HG03039 (cell line): ENCODE measurements around the gene SLC25A39.
A peak's percentile ranks its signal among the peaks of the same experiment; 100 is the strongest.
"Not testable (repeated sequence)": the region's sequence is repeated elsewhere in the genome, so short reads cannot be mapped to it uniquely, and the experiment has no call there.

Experiments
- ATAC-seq: cut with Tn5 transposase; IDR thresholded peaks from one replicate; pipeline ENCODE4 v1.9.1; 2021; ENCODE audit warnings: mild to moderate bottlenecking, moderate library complexity; ENCODE audit not compliant: unreplicated experiment

The SLC25A39 gene

DNA sequence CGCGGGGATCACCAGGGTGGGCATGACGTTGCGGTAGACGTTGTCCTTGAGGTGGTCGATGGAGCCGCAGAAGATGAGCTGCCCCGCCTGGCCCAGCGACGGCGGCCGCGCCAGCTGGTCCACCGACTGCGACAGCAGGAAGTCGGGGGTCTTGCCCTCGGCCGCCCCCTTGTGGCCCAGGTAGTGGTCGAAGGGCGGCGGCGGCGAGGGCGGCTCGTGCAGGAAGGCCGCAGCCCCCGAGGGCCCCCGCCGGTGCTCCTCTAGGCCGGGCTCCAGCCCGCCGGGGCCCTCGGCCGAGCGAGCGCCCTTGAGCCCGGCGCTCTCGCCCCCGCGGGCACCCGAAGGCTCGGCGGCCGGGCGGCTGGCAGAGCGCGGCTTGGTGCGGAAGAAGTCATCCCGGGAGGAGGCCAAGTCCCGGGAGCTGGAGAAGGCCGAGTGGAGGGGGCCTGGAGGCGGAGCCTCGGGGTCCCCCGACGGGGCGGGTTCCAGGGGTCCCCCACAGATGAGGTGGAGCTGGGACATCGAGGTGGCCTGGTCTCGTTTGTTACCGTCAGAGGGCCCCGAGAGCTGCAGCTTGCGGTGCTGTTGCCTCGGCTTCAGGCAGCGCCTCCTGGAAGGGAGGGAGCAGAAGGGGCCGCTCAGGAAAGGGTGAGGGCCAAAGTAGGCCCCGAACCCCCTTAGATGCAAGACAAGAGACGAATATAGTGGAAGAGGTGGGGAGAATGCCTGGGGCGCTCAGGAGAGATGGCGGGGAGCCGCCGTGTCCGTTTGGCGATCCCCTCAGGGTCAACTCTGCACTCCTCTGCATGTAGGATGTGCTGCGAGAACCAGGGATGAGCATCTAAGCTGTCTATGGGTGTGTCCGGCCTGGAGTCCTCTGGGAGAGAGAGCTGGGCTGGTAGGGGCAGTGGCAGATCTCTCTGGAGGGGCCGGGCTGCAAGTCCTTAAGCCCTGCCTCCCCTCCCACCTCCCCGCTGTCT lies 30.2 kb upstream of the SLC25A39 start:
- no peak for ATAC-seq

DNA sequence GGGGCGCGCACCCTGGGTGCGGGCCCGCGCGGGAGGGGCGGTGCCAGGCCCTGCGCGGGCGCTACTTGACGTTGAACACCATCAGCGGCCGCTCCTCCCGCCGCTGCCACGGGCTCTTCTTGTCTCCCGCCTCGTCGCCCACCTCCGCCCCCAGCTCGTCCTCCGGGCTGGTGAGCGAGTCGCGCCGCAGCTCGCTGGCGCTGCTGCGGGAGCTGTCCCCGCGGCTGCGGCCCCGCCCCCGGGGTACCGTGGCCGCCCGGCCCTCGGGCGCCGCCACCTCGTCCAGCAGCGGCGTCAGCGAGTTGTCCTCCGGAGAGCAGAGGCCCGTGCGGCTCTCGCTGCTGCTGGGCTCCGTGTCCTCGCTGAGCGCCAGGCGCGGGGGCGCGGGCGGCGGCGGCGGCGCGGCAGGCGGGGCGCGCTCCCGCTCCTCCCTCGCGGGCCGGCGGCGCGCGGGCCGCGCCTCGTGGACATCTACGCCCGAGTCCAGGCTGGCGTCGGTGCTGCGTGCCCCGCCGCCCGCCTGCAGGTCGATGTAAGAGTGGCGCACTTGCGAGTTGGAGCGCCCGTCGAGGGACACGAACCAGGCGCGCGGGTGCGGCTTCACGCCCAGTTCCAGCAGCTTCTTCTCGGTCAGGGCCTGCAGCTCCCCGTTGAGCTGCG lies 29.2 kb upstream of the SLC25A39 start:
- ATAC-seq = no peak

DNA sequence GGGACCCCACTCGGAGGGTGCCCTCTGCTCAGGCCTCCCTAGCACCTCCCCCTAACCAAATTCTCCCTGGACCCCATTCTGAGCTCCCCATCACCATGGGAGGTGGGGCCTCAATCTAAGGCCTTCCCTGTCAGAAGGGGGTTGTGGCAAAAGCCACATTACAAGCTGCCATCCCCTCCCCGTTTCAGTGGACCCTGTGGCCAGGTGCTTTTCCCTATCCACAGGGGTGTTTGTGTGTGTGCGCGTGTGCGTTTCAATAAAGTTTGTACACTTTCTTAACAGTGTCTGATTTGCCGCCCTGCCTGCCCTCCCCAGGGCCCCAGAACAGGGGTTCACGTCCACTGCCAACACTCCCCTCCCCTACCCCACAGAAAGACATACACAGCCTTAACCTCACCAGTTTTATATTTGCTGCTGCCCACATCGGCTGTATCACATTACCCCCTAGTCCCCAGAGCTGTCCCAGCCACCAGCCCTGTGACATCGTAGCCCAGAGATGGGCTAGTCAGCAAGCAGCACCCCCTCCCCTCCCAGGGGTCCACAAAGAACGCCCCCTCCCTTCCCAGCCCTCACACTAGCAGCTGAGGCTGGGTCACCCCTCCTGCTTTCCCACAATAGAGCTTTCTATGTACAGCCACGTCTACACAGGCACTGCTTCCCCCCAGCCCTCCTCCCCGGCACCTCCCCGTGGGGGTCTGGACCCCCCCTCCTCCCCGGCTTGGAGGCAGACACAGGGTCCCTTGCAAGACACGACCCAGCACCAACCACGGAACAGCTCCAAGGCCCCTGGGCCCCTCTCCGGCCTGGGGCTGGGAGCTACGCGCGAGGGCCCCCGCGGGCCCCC lies 28.4 kb upstream of the SLC25A39 start:
- no peak for ATAC-seq

DNA sequence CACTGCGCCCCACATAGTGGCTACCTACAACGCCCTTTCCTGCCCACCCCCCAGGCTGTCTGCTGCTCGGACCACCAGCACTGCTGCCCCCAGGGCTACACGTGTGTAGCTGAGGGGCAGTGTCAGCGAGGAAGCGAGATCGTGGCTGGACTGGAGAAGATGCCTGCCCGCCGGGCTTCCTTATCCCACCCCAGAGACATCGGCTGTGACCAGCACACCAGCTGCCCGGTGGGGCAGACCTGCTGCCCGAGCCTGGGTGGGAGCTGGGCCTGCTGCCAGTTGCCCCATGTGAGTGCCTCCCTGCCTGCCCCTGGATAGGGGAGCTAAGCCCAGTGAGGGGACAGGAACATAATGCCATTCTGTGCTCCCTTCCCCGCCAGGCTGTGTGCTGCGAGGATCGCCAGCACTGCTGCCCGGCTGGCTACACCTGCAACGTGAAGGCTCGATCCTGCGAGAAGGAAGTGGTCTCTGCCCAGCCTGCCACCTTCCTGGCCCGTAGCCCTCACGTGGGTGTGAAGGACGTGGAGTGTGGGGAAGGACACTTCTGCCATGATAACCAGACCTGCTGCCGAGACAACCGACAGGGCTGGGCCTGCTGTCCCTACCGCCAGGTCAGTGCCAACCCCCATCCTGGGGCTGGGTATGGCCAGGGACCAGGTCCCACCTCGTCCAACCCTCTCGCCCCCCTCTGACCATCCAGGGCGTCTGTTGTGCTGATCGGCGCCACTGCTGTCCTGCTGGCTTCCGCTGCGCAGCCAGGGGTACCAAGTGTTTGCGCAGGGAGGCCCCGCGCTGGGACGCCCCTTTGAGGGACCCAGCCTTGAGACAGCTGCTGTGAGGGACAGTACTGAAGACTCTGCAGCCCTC lies 27.6 kb upstream of the SLC25A39 start:
- ATAC-seq = no peak

DNA sequence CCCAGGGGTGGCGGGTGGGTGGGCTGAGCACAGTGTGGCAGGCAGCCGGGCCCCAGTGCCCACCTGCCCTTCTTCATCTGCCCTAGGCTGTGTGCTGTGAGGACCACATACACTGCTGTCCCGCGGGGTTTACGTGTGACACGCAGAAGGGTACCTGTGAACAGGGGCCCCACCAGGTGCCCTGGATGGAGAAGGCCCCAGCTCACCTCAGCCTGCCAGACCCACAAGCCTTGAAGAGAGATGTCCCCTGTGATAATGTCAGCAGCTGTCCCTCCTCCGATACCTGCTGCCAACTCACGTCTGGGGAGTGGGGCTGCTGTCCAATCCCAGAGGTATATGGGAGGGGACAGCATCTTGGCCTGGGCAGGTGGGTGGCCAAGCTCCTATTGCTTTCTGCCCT lies 26.8 kb upstream of the SLC25A39 start:
- no peak for ATAC-seq

DNA sequence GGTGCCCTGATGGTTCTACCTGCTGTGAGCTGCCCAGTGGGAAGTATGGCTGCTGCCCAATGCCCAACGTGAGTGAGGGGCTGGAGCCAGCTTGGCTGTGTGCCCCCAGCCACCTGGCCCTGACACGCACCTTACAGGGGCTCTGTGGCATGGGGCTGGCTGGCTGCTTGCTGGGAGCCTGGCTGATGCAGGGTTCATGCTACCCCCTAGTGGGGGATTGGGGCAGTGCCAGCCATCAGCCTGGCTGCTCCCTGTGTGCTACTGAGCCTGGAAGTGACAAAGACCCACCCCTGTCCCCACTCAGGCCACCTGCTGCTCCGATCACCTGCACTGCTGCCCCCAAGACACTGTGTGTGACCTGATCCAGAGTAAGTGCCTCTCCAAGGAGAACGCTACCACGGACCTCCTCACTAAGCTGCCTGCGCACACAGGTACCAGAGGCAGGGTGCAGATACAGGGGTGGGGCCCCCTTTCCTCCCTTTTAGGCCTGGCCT lies 26.2 kb upstream of the SLC25A39 start:
- ATAC-seq = no peak

DNA sequence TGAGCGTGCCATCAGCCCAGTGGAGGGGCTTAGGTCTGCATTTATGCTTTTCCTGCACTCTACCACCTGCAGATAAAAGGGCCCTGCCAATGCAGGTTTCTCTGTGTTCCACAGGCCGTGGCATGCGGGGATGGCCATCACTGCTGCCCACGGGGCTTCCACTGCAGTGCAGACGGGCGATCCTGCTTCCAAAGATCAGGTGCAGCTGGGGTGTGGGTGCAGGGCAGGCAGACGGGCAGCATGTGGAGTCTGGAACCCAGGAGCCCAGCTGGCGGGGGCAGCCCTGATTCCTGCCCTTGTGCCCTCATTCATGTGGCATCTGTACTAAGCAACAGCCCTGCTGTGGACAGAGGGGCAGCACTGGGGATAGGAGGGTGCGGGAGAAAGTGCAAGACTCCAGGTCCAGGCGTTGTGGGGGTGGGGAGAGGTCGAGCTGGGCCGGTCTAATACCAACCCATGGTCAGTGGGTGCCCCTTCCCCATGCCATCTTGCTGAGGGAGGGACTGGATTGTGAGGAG lies 25.0 kb upstream of the SLC25A39 start:
- ATAC-seq = no peak

DNA sequence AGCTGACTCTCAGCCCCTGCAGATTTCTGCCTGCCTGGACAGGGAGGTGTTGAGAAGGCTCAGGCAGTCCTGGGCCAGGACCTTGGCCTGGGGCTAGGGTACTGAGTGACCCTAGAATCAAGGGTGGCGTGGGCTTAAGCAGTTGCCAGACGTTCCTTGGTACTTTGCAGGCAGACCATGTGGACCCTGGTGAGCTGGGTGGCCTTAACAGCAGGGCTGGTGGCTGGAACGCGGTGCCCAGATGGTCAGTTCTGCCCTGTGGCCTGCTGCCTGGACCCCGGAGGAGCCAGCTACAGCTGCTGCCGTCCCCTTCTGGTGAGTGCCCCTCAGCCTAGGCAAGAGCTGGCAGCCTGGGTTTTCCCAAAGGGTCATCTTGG lies 24.4 kb upstream of the SLC25A39 start:
- ATAC-seq = no peak

DNA sequence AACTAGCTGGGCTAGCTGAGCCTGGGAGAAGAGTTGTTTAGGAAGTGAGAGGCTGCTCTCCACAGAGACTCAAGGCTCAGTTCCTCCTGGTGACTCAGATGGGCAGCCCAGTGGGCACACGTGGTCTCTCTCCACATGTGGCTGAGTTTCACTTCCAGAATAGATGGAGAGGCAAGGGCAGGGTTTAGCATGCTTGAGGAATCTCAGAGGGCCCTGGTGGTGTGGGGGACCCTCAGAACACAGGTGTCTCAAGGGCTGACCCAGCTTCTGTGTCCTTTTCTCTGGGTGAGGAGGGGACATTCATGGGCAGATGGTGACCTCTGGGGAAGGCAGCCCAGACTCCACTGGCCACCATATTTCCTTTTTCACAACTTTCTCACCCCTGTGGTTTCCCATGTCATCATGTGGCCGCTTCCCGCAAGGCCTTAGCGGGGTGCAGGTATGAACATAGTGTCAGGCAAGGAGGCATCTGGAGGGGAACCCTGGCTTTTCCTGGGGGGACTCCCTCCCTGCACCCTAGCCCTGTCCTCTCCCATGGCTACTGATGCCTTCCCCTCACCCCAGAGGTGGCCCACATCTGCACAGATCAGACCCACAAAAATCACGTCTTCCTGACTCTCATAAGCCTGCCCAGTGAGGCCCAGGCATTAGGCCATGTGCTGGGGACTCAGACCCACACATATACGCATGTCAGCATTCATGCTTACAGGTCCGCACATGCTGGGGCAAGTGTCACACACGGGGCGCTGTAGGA lies 23.8 kb upstream of the SLC25A39 start:
- ATAC-seq = no peak

DNA sequence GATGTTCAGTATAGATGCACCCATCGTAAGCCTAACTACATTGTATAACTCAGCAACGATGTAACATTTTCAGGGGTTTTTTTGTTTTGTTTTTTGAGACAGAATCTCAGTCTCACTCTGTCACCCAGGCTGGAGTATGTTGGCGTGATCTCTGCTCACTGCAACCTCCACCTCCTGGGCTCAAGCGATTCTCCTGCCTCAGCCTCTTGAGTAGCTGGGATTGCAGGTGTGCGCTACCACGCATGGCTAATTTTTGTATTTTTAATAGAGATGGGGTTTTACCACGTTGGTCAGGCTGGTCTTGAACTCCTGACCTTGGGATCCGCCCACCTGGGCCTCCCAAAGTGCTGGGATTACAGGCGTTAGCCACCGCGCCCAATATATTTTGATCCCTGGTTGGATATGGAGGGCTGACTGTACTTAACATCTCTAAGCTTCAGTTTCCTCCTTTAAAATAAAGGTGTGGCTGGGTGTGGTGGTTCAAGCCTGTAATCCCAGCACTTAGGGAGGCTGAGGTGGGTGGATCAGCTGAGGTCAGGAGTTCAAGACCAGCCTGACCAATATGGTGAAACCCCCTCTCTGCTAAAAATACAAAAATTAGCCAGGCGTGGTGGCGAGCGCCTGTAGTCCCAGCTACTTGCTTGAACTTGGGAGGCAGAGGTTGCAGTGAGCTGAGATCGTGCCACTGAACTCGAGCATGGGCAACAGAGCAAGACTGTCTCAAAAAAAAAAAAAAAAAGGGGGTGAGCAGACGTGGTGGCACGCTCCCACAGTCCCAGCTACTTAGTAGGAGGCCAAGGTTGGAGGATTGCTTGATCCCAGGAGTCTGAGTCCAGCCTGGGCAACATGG lies 22.8 kb upstream of the SLC25A39 start:
- not testable (repeated sequence) for ATAC-seq

DNA sequence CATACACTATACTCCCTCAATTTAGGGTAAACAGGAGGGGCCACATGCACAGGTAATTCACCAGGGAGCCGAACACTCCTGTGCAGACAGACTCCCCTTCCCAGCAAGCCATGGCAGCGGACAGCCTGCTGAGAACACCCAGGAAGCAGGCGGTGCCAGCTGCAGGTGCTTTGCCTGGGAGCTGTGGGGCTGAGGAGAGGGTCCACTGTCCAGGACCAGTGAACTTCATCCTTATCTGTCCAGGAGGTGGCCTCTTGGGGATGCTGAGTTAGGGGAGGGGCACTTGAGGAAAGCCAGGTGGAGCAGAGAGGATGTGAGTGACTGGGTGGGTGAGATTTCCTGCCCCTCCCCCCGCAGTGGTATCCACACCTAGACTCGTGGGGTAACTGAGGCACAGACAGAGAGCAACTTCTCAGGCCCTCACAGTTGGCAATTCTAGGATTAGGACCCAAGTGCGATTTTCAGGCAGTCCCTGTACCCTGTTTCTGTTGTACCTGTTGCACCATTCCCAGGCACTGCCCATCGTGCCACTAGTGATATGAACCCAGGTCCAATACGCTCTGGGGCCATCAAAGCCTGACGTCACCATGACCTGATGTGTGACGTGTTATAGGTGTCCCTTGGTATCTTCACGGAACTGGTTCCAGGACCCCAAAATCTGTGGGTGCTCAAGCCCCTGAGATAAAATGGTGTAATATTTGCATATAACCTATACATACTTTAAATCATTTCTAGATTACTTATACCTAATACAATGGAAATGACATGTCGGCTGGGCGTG lies 21.6 kb upstream of the SLC25A39 start:
- ATAC-seq = no peak

DNA sequence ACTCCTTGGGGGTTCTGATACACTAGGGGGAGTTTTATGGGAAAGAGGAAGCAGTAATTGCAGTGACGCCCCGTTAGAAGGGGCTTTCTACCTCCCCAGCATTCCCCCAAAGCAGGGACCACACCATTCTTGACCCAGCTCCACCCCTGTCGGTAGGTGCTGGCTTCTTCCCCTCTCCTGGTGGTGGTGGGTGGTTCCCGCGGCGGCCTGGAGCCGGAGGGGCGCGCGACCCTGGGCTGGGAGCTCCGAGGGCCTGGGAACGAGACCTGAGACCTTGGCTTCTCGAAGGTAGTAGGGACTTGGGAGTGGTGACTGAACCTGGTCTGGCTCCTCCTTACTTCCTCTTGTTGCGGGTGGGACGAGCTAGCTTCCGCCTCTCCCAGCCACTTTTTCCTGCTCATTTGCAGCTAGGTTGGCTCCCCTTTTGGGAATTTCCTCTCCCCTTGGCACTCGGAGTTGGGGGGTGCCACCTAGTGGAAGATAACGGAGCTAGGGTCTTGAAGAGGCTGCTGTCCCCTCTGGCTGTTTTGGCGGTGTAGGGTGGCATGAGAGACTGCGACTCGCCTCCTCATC lies 20.9 kb upstream of the SLC25A39 start:
- ATAC-seq = no peak

DNA sequence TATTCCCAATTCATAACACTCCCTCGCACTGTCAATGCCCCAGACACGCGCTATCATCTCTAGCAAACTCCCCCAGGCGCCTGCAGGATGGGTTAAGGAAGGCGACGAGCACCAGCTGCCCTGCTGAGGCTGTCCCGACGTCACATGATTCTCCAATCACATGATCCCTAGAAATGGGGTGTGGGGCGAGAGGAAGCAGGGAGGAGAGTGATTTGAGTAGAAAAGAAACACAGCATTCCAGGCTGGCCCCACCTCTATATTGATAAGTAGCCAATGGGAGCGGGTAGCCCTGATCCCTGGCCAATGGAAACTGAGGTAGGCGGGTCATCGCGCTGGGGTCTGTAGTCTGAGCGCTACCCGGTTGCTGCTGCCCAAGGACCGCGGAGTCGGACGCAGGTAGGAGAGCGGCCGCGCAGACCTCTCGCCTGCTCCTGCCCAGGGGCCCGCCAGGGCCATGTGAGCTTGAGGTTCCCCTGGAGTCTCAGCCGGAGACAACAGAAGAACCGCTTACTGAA lies 20.4 kb upstream of the SLC25A39 start, which contains the start of gene GRN:
TSS of gene GRN (plus strand) at position 364 of the 515 bp plus-strand sequence. CDS start 3,863 bp downstream, outside the sequence.
- peak; percentile 63 for ATAC-seq

DNA sequence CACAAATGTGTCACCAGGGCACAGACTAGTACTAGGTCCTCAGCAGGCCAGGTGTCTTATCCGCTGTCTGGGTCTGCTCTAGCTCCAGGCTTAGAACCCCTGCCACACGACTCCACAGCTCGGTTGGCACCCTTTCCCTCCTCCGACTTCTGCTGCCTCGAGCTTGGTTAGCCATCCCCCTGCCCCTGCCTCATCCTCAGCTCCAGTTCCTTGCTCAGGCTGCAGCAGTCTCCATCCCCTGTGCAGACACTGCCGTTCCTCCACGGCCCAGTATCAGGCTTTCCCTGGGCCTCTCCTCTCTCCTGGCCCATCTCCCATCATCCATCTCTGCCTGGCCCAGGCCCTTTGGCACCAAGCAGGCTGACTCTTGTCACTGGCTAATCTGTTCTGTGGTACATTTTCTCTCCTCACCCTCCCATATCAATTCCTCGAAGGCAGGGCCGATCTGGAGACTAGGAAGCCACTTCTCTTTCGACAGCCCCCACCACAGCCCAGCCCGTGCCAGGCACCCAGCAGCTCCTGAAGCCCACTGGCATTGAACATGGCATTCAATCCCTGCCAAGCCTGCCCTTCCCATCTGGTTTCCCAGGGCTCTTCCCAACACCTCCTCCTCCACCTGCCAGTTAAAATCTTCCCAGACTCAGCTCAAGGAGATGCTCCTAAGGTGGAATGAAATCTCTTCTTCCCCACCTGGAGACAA lies 19.0 kb upstream of the SLC25A39 start:
- ATAC-seq = no peak

DNA sequence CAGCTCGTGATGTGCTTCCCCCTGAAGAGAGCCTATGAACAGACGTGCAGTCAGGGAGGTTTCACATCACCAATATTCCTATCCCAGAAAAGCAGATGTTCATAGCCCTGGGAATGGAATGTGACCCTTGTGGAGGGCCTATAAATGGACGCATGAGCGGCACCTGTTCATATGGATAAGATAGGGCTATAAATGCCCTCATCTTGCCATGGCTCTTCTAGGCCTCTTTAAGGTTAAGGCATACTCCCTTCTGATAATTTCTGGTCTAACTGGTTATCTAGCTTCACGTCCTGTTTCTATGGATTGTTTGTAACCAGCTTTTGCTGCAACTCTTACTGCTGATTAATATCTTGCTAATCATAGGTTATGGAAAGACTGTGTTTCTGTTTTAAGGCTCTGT lies 15.9 kb upstream of the SLC25A39 start:
- not testable (repeated sequence) for ATAC-seq

DNA sequence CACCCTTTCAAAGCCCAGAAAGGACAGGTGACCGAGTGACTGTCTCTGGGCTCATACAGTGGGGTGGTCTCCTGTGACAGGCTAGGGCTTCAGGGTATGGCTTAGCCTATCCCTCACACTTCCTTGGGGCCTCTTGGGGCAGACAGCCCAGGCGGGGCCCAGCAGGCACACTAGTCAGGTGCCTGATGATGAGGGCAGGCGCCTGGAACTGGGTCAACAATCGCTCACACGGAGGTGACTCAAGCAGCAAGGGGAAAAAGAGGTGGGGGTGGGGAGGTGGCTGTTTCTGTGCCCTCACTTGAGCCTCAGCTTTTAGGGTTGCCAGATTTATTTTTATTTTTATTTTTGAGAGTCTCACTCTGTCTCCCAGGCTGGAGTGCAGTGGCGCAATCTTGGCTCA lies 14.1 kb upstream of the SLC25A39 start:
- ATAC-seq = no peak
